GM18508 (cell line): ENCODE measurements around the gene PTPRK.
"Not testable (repeated sequence)": the region's sequence is repeated elsewhere in the genome, so short reads cannot be mapped to it uniquely, and the experiment has no call there.

ENCODE experiments used
- ATAC-seq: cut with Tn5 transposase; IDR thresholded peaks from one replicate; pipeline ENCODE4 v1.9.1; 2021; ENCODE audit warnings: moderate number of reproducible peaks; ENCODE audit not compliant: insufficient read depth, unreplicated experiment

The PTPRK gene

DNA sequence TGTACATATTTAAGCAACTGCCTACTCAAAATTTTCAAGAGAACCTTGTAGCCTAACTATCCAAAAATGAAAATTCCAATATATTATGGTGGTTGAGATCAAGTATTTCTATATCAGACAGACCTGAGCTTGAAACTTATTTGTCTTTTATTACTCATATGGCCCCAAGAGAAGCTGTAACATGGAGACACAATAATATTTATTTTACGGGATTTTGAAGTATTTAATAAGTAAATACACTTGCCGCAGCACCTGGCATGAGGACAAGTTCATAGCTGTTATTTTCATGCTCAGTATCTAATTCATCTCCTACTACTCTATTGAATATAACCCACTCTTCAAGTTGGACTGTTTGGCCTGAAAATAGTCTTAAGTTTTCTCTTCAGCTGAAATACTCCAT lies 28.0 kb downstream of the PTPRK start:
- ATAC-seq: no peak

DNA sequence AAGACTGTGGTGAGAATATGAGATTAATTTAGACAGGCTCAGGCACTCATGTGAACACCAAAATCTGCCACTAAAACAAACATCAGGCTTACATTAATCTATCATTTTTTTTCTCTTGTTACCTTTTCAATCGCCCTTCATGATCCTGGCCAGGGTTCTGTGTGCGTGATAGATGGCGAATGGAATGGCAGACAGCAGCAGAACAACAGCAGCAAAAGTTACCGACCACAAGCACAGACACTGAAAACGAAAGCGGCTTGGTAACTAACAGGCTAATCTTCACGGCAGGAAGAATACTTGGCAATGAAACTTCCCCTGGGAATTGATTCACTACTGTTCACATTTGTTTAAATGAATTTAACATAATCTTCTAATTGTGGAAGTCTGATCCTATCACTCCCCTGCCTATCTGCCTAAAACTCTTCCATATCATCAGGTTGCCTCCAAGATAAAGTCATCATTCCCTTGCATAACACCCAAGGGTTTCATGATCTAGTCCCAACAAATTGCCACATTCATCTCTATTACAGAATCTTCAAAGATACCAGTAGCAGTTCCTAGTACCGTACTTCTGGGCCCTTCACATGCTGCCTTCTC lies 28.7 kb downstream of the PTPRK start:
- ATAC-seq: no peak

DNA sequence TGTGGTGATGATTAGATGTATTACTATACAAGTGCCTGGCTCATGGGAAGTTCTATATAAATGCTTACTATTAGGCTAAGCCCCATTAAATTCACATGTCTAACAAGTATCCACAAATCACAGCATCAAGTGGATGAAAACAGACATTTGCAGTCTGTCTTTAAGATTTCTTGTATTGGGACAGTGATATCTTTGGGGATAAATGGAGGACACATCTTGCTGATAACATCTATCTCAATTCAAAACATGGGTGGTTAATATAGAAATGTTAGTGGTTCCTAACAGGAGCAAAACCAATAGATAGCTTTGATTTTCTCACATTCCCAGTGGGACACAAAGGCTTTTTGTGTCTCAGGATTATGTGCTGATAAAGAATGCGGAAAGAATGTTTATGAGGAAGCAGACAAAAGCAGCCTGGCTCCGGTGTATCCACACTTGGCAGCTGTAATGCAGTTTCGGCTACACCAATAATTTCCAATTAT lies 29.3 kb downstream of the PTPRK start:
- ATAC-seq: no peak

DNA sequence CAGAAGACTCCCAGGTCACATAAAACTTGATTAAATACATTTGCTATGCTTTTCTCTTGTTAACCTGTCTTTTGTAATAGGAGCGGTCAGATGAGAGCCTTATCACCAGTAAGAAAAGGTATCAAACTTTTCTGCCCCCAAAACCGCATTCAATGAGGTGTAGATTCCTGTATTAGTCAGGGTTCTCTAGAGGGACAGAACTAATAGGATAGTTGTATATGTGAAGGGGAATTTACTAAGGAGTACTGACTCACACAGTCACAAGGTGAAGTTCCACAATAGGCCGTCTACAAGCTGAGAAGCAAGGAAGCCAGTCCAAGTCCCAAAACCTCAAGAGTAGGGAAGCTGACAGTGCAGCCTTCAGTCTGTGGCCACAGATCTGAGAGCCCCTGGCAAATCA lies 32.7 kb downstream of the PTPRK start:
- ATAC-seq: no peak

DNA sequence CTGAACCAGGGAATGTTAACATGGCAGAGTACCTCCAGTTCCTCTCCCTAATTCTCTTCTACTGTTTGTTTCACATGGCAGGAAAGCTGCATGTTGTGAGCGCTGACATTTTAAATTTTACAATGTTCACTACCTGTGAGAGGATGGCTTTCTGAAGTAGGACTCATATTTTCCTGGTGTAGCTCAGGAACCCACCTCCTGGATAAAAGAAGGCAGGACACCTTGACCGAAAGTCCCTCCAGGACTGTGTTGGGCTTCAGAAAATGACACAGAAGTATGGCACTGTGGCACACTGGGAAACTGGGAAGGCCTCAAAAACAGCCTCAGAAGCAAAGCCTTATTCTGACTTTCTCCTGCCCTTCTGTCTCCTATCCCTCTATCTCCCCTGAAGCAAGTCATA lies 33.3 kb downstream of the PTPRK start:
- no peak for ATAC-seq

DNA sequence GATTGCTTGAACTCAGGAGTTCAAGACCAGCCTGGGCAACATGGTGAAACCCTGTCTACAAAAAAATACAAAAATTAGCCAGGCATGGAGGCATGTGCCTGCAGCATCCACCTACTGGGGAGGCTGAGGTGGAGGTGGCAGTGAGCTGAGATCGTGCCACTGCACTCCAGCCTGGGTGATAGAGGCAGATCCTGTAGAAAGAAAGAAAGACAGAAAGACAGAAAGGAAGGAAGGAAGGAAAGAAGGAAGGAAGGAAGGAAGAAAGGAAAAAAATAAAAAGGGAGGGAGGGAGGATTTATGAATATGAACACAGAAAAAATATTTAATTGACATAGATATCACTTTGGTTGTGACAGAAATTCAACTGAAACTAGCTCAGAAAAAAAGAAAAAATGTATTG lies 33.8 kb downstream of the PTPRK start:
- not testable (repeated sequence) for ATAC-seq

DNA sequence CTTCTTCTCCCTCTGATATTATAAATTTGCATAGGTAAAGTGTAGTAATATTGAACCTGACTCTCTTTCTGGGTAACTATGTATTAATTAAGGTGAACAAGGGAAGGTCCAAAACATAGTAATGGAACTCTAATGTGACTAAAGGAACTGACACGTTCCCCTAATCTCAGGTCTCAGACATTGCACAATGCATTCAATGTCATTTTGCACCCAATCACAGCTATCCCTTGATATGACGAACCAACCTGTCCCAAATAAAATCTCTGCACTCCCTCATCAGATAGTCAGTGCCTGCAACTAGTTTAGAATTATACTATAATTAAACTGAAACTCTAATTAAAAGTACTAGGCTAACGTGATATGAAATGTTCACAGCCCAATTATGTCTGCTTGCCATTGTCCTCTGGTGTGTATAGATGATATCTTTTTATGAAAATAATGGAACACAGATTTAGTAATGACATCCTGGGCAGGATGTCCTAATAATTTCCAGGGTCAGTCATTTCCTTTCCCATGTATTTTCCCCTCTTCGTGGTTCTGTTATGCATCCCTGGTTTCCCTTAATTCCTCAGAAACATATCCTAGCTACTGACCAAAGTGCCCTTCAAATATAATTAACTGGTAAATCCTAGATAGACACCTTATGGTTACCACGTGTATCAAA lies 36.8 kb downstream of the PTPRK start:
- no peak for ATAC-seq

DNA sequence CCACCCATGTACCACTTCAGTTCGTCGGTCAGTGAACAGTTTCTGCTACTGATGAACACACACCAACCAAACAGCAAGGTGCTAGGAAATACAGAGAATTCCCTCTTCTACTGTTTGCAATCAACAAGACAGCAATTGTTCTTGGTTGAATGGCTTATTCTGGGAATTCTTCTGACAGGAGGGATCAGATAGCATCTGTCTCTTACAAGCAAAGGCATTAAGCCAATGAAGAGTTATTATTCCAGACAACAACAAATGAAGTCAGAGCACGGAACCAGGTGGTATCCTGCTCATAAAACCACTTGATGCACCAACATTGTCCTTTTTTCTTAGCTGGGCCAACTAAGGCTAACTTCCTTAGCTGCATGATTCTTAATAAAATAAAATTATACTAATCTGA lies 37.8 kb downstream of the PTPRK start:
- no peak for ATAC-seq

DNA sequence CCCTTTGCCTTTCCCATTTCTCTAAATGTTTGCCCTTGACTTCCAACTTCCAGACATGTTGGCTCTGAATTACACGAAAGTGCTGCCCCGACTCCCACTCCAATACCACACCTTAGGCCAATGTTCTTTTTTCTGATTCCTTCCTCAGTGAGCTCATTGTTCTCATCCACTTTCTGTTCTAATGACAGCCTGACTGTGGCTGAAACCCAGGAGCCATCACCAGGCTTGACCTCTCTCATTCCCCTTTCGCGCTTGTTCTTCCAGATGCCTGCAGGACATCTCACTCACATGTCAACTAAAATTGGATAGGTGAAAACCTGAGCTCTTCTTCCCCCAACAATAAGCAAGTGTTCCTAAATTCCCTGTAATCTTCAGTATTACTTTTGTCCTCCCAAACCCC lies 40.4 kb downstream of the PTPRK start:
- no peak for ATAC-seq

DNA sequence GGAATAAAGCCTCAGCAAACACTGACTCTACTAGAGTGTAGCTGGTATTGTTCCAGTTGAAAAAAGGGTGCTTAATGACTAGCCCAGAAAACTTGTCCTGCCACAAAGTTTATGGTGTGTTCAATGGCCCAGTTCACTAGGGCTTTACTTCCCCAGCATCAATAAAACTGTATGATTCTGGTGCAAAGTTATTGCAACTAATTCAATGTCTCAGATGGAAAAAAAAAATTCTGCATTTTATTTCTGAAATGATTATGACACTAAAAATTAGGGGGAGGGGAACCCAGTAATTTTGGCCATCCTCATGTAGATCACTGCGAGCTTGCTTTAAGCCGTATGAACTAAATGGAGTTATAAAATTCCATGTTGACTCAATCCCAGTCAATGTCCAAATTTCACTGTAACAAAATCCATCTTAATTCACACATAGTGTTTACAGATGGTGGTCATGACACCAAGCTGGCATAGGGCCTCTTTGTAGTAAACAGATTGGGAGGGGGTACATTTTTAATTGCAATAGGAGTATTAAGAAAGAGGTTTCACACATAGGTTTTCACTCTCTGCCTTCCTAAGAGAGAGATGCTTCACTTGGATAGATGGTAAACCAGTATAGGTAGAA lies 41.2 kb downstream of the PTPRK start:
- no peak for ATAC-seq

DNA sequence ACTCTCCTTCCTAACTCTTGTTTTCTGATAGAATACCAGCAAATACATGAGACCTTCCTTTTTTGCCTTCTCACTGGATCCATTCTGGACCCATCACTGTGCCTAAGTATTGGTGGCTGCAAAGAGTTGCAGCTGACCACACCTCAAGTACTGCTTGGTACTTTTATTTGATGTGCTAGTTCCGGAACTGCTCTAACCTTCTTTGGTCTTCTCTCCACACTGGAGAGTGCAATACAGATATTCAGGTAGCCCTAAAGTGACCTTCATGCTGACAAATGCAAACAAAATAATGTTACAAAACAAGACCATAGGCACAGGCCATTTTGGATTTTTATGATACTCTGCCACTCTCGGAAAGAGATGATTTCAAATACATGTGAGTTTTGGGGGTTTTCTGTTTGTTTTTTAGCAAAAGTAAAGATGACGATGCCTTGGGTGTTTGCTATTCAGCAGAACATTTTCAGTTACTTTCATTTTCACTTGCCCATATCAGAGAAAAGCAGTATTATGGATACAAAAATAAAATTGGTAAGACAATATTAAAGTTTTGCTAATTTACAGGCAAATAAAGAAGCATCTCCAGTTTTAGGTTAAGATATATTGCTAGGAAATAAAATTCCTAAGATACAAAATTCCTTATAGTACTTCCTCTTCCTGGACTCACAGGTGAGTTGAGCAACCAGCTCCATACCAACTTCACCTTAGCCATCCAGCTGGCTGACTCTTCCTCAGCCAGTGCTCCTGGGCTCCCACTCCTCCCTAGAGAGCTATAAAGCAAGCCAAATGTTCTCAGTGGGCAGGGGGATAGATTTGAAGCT lies 42.0 kb downstream of the PTPRK start:
- no peak for ATAC-seq

DNA sequence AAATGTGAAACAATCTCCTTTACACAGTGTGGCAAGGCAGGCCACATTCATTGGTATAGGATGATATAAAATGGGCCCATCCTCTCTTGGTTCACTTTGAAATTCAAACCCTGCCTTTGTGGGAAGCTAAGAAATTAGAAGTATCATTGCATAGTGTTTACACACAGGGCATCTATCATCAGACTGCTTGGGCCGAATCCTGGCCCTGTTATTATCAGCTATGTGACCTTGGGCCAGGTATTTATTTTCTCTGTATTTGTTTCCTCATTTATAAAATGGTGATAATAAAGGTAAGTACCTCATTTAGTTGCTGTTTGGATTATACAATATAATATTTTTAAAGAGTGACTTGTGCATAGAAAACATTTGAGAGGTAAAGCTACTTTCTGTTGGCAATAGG lies 45.5 kb downstream of the PTPRK start:
- ATAC-seq: no peak

DNA sequence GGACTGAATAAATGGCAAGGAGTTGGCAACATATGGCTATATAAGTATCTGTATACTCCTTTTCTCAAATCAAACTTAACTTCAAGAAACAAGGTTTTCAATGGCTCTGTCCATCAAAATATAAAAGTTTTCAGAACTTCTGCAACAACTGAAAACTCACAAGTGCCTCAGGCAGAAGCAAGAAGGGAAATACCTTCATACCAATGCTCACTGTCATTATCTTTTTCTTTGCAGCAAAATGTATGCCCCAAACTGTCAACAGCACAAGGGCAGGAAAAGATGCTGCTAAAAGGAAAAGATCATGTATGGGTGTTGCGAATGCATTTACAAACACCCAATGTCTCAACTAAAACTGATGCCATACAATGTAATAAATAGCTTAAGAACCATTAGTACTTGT lies 45.9 kb downstream of the PTPRK start:
- ATAC-seq: no peak

DNA sequence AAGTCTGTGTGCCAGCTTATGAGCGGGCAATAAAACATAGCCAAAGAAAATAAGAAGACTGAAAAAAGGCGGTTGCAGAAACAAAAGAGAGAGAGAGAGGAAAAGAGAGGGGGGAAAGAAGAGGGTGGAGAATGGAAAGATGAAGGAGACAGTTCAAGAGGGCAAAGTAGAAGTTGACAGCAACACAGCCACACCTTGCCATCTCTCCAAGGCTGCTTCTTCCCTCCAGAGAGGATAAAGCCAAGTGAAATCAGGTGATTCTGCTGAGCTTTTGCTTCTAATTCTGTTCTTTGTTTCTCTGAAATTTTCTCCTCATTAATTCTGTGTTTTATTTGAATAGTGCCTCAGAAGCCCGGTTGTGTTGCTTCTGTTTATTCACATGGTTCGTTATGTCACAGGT lies 48.5 kb downstream of the PTPRK start:
- ATAC-seq: no peak

DNA sequence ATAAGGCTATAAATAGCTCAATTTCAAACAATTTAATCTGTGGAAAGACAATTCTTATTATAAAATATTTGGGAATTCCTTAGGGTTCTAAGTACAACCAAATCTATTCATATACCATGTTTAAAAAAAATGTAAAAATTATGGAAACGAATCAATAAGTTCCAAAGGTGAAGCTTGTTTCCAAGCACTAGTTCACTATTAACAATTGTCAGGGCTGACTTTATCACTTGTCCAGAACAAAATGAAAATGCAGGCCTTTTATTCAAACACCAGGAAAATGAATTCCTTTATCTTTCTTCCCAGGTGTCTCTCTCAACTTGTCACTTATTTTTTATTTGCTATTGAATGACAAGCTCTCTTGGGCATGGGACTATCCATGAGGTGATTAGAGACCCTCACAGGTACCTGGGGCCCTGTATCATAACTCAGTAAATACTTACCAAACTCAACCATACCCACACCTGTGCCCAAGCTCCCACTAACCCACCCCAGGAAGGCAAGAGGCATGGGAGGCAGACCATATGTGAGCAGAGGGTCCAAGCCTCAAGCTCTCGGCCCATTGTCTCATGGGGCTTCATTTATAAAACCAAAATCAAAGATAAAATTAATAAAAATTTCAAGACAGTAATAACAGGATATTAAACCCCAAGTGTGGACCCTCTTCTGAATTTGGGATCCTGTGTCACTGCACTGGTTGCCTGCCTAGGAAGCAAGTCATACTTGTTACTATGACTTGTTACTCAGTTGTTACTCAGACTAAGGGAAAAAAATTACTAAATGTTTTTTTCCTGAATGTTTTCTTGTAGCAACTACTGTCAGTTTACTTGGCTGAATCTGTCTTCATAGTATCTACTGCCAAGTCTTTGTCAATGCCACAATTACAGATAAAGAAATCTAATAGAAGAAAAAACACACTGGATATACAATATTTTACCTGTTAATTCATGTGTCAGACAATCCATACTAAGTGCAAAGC lies 54.7 kb downstream of the PTPRK start:
- ATAC-seq: no peak

DNA sequence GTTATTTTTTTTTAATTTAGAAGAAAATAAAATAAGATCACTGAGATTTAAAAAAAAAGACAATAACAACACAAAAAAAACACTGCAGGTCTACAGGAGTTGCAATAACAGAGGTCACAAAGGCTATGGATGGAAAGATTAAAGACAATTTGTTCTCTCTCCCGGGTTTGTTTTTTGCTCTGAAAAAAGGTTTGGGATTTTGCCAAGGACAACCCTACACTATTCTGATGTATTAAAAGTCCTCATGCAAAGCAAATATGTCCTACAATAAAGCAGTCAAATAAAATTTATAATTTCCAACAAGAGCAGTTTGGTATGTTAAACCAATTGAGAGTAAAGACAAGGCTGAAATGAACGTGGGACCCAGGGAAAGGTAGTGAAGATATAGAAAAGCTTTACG lies 55.6 kb downstream of the PTPRK start:
- no peak for ATAC-seq

DNA sequence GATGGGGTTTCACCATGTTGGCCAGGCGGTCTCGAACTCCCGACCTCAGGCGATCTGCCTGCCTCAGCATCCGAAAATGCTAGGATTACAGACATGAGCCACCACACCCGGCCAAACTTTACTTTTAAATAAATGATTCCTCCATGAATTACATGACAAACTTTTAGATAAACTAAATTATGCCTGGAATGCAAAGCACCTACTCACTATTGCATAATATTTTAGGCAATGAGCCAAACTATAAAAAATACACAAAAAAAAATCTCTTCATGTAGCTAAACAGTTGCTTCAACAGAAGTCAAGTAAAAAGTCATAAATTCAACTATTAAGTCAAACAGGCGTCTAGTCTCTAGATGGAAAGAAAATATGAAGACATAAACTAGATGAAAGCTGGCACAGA lies 56.5 kb downstream of the PTPRK start:
- ATAC-seq: no peak

DNA sequence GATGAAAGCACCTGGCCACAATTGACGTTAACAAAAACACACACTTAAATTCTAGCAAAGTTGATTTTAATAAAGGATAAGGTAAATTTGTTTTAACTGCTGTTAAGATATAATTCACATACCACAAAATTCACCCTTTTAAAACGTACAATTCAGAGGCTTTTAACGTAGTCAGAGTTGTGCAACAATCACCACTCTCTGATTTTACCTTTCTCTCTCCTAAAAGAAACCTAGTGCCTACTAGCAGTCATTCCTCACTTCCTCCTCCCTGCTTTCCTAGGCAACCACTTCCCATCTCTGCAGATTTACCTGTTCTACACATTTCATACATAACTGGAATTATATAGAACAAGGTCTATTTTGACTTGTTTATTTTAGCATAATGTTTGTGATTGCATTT lies 58.9 kb downstream of the PTPRK start:
- no peak for ATAC-seq

DNA sequence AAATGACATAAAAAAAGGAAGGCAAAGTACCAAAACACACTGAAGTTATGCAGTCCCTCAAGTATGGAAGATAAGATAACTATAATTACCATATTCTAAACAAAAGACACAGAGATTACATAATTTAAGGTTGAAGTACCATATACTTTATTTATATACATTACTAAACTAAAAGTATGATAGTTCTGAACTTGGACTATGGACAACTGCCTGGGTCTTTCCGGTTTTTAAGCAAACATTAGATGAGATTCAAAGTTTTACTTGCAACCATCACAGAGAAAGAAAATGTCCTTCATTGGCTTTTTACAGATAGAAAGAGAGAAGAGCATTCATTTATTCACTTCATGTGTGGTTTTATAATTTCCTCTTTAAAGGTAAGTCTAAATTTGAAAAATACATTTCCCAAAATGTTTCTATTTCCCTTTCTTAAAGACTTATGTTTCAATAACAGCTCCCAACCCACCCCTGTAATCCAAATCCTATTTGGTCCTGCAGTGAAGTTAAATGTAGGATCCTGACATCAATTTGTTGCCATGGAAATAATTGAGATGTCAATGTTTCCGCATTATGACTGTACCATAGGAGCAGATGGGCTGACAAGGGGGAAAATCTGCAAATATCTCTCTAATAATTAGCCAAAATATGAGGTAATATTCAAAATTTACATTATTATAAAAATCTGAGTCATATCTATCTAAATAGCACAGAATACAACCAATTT lies 63.7 kb downstream of the PTPRK start:
- ATAC-seq: no peak
